Stomach smooth muscle (tissue), 2 donors: Measurements from ENCODE around the gene EIF2AK2.

Source experiments
- H3K27ac ChIP-seq: one replicate; pipeline ENCODE4 v1.7.0; 2013; ENCODE audit warnings: mild to moderate bottlenecking, low read length, inconsistent platforms
- H3K27me3 ChIP-seq, 2 donors: one replicate each; pipeline ENCODE4 v1.7.0; 2013; ENCODE audit warnings: low read length in 2 of 2; ENCODE audit not compliant: insufficient read depth in 2 of 2, control insufficient read depth in 1 of 2
- H3K36me3 ChIP-seq, 2 donors: one replicate each; pipeline ENCODE4 v1.7.0; 2013; ENCODE audit warnings: low read length in 2 of 2; ENCODE audit not compliant: control insufficient read depth in 2 of 2, insufficient read depth in 2 of 2
- H3K4me1 ChIP-seq: one replicate; pipeline ENCODE4 v1.7.0; 2013; ENCODE audit warnings: low read length; ENCODE audit not compliant: control insufficient read depth, insufficient read depth
- H3K4me3 ChIP-seq, 2 donors: one replicate each; pipeline ENCODE4 v1.7.0; 2013; ENCODE audit warnings: low read length in 2 of 2
- H3K9ac ChIP-seq, 2 donors: one replicate each; pipeline ENCODE4 v1.7.0; 2013; ENCODE audit warnings: low read length in 2 of 2, mild to moderate bottlenecking in 1 of 2
- H3K9me3 ChIP-seq, 2 donors: one replicate each; pipeline ENCODE4 v1.7.0; 2013; ENCODE audit warnings: low read length in 2 of 2; ENCODE audit not compliant: control insufficient read depth in 2 of 2
- donor health status: healthy.
- donor health status: Pancreatic carcinoma.

EIF2AK2 gene

DNA sequence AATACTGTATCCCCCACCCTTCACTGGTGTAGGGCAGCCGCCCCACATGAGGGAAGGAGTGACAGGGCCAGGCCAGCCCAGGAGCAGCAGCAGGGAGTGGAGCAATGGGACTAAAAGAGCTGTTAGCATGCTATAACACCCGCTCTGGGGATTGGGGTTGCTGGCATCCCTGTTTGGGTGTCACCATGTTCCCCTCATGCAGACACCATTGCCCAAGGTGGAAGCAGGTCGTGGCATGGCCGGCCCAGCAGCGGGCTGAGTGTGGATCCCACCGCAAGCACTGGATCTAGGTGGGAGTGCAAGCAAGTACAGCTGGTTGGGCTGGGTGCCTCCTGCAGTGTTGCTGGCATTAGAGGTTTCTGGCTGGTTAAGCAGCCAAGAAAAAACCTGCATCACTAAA, 35.0 kb upstream of the EIF2AK2 start:
- Histone ChIP-seq H3K9me3 (no peaks in the 10 kb centered on the region), H3K4me3 (no peak overlapping the region), H3K27ac (no peak overlapping the region), H3K9ac (no peak overlapping the region), H3K27me3 (no peaks in the 10 kb centered on the region), H3K4me1 (peaks cover 3% of the 10 kb centered on the region), H3K36me3 (no peaks in the 10 kb centered on the region)

DNA sequence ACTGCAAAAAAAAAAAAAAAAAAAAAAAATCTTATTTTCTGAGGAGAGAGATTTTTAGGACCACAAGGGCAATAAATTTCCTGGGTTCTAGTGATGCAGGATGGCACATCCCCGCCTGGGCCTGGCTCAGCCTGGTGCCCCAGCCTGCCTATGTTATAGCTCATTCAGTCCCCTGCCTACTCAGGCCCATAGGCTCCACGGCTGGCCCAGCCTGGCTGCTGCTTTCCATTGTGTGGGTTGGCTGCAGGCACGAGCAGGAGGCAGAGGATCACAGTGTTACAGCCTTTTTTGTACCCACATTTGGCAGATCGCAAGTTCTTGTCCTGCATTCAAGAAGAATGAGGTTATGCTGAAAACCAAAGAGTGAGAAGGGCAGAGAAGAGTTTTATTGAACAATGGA, 34.5 kb upstream of the EIF2AK2 start:
- Histone ChIP-seq H3K36me3 (no peaks in the 10 kb centered on the region), H3K9ac (no peak overlapping the region), H3K9me3 (no peaks in the 10 kb centered on the region), H3K4me3 (no peak overlapping the region), H3K27ac (no peak overlapping the region), H3K27me3 (no peaks in the 10 kb centered on the region), H3K4me1 (peaks cover 3% of the 10 kb centered on the region)

DNA sequence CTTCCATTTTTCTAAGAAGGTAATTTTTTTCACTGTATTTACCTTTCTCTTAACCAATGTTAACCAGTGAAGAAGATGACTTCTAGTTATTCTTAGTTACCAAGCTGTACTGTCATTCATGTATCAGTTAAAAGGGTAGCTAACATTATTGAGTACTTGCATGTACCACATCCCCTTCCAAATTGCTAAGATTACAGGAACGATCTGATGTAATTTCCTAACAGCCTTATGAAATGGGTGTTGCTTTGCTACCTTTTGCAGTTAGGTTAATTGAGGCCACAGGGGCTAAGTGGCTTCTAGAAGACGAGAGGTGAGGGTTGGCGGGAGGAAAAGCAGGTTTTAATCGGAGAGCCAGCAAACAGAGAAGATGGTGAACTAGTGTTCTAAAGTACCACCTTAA, 33.5 kb upstream of the EIF2AK2 start:
- H3K9me3 ChIP-seq: no peaks in the 10 kb centered on the region
- H3K36me3 ChIP-seq: no peaks in the 10 kb centered on the region
- H3K27me3 ChIP-seq: no peaks in the 10 kb centered on the region
- H3K27ac ChIP-seq: no peak overlapping the region
- no peak overlapping the region for H3K4me3 ChIP-seq
- no peaks in the 10 kb centered on the region for H3K4me1 ChIP-seq
- H3K9ac ChIP-seq: no peak overlapping the region

DNA sequence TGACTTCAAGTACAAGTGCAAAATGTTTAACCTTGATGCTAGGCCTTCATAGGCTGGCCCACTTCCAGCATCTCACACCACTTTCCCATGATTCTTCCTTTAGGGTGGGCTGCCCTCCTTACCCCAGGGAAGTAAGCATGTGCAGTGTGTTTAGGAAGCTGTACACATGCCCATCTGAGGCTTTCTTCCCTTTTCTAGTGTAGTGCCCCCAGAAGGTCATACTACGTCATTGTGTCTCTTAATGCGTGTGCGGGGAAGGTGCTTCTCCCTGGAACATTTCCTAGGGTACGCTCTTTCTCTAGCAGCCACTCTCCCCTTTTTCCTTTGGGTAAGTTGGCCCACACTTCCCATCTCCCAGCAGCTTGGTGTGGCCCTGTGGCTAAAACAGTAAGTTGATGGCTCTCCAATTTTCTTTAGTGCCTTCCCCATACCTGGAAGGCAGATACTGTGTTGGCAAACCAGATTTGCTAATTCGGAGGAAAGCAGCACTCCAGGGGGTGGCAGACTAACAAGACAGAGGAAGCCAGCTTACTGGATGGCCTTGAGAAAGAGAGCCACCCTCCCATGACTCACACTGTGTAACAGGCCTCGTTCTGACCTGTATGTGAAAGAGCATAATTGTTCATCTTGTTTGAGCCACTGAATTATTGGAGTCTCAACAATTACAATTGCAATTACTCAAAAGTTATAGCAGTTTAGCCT, 32.8 kb upstream of the EIF2AK2 start:
- Histone ChIP-seq H3K9me3 (no peaks in the 10 kb centered on the region), H3K27me3 (no peaks in the 10 kb centered on the region), H3K9ac (no peak overlapping the region), H3K27ac (no peak overlapping the region), H3K4me3 (no peak overlapping the region), H3K4me1 (no peaks in the 10 kb centered on the region), H3K36me3 (no peaks in the 10 kb centered on the region)

DNA sequence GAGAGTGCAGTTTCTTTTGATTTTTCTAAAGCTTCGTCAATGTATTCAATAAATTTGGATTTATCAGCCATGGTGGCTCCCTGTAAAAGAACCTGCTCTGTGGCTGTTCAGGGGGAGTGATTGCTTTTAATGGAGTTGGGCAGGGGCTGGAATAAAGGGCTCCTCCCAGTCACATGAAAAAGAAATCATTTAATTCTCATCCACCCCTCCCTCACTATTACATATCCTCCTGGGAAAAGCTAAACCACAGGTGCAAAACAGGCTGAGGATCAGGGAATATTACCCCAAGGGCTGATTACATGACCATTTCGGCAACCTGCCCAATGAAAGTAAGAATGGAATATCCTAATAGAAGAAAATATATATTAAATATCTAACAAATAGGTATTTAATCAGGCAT, 31.8 kb upstream of the EIF2AK2 start, which contains the start of gene SULT6B1:
Gene SULT6B1, minus strand, starts transcription at position 101 of the 400 bp plus-strand sequence. Its CDS starts 30 bp downstream, at position 71.
- Histone ChIP-seq H3K9me3 (no peaks in the 10 kb centered on the region), H3K27me3 (no peaks in the 10 kb centered on the region), H3K27ac (no peak within 1 kb of the TSS)

DNA sequence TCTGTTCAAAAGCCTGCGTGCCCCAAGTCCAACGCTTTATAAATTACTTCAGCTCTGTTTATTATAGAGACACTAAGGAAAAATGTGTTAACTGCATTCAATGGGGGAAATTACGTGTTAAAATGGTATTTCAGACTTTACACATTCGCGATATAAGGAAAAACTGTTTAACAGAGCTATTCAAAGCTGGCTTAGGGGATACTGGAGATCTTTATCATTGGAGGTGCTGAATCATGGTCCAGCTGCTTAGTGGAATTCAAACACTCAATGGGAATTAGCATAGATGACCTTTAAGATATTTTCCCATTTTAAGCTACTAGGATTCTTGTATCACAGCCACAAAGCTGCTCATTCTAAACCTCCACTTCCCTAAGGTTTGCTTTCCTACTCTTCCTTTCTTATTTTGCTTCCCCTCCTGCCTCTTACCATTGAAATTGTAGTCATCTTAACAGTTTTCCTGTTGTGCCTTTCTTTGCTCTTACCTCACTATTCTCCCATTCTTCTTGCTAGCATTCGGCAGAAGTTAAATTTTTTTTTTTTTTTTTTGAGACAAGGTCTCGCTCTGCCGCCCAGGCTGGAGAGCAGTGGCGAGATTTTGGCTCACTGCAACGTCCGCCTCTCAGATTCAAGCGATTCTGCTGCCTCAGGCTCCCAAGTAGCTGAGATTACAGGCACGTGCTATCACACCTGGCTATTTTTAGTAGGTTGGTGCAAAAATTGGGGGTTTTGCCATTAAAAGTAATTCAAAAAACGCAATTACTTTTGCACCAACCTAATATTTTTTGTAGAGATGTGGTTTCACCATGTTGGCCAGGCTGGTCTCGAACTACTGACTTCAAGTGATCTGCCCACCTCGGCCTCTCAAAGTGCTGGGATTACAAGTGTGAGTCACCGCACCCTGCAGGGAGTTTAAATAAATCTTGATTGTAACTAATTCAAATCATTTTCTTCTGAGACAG, 25.2 kb upstream of the EIF2AK2 start:
- no peaks in the 10 kb centered on the region for H3K27me3 ChIP-seq
- H3K27ac ChIP-seq: no peak overlapping the region
- no peak overlapping the region for H3K4me3 ChIP-seq
- H3K9me3 ChIP-seq: no peaks in the 10 kb centered on the region
- H3K4me1 ChIP-seq: no peaks in the 10 kb centered on the region
- H3K36me3 ChIP-seq: no peaks in the 10 kb centered on the region
- H3K9ac ChIP-seq: no peak overlapping the region

More for the DNA sequence above, 31.8 kb upstream of the EIF2AK2 start, which contains the start of gene SULT6B1:
- Histone ChIP-seq H3K4me3 (no peak within 1 kb of the TSS), H3K36me3 (no peaks in the 10 kb centered on the region), H3K4me1 (no peaks in the 10 kb centered on the region), H3K9ac (no peak within 1 kb of the TSS)

DNA sequence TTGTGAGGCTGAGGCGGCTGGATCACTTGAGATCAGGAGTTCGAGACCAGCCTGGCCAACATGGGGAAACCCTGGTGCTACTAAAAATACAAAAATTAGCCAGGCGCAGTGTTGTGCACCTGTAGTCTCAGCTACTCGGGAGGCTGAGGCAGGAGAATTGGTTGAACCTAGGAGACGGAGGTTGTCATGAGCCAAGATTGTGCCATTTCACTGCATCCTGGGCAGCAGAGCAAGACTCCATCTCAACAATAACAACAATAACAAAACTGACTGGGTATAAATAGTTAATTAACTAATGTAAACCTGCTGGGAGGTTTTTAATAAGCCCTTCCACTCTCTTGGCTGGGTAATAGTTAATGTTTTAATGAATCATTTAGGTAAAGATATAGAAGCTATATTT, 23.9 kb upstream of the EIF2AK2 start:
- no peak overlapping the region for H3K27ac ChIP-seq
- no peaks in the 10 kb centered on the region for H3K27me3 ChIP-seq
- H3K9ac ChIP-seq: no peak overlapping the region
- H3K36me3 ChIP-seq: no peaks in the 10 kb centered on the region
- no peaks in the 10 kb centered on the region for H3K4me1 ChIP-seq
- H3K9me3 ChIP-seq: no peaks in the 10 kb centered on the region
- H3K4me3 ChIP-seq: no peak overlapping the region

DNA sequence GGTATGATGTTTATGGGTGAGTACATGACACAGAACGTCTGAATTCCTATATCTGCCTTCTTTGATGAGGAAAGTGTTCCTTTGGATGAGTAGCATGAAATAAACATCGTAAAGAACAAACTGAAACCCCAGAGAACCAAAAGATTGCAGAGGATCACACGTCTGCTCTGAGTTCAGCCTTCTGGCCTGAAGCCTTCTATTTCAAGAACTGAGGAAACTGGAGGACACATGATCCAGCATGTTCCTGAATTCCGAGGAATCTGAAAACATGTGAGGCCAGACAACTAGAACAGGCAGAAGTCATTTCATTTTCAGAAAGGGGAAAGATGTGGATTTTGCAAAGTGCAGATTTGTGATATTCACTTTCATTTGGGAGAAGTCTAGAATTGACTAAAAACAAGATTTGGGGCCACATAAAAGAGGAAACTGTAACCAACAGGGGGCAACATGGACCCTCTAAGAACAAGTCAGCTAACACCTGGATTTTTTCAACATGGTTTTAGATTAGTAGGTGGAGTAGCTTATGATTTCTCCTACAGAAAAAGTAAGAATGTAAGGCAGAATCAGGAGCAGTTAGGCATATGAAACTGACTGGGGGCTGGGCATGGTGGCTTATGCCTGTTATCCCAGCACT, 23.3 kb upstream of the EIF2AK2 start:
- Histone ChIP-seq H3K36me3 (no peaks in the 10 kb centered on the region), H3K27me3 (no peaks in the 10 kb centered on the region), H3K4me3 (no peak overlapping the region), H3K9ac (no peak overlapping the region), H3K4me1 (no peaks in the 10 kb centered on the region), H3K9me3 (no peaks in the 10 kb centered on the region), H3K27ac (no peak overlapping the region)

DNA sequence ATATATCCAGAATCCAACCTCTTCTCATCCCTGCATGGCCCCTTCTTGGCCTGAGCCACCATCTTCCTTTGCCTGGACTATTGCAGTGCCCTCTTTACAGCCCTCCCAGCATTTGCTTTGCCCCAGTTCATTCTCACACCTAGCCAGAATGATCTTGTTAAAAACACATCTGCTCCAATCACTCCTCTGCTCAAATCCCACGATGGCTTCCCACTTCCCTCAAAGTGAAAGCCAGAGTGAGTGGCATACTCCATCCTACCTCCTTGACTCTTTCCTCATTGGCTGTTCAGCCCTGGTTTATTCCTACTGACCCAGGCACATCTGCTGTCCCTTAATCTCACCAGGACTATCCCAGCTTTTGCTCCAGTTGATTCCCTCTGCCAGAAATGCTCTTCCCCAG, 17.0 kb upstream of the EIF2AK2 start:
- H3K9ac ChIP-seq: no peak overlapping the region
- H3K9me3 ChIP-seq: no peaks in the 10 kb centered on the region
- H3K27me3 ChIP-seq: no peaks in the 10 kb centered on the region
- no peaks in the 10 kb centered on the region for H3K36me3 ChIP-seq
- H3K4me3 ChIP-seq: no peak overlapping the region
- no peaks in the 10 kb centered on the region for H3K4me1 ChIP-seq
- no peak overlapping the region for H3K27ac ChIP-seq

DNA sequence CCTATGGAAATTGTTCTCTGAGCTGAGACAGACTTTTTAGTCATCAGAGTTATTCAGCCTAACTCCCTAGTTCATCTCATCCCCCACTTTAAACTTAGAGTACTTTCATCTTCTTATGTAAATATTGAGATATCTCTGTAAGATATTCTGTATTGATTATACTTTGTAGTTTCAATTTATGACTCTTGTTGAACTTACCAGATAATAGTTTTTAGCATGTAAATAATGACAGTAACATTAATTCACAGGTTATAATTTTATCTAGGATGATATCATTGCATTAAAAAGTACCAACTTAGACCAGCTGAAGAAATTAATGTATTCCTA, 14.8 kb upstream of the EIF2AK2 start:
- H3K27ac ChIP-seq: no peak overlapping the region
- H3K9ac ChIP-seq: no peak overlapping the region
- no peaks in the 10 kb centered on the region for H3K4me1 ChIP-seq
- H3K4me3 ChIP-seq: no peak overlapping the region
- H3K36me3 ChIP-seq: no peaks in the 10 kb centered on the region
- no peaks in the 10 kb centered on the region for H3K27me3 ChIP-seq
- no peaks in the 10 kb centered on the region for H3K9me3 ChIP-seq
